ENCODE results near the gene TBC1D22A. TPM values are rescaled to one million over a fixed set of nuclear protein-coding genes. Genes with fewer than 3 reads are reported as not detected.

Gene TBC1D22A
- total RNA-seq, 1 donor from 2014 or later: 23.2 TPM

GRCh38 chr22:46896166-46896565 lies 133.7 kb downstream of the TBC1D22A start:
- Mint-ChIP-seq H3K9me3 (ENCODE audit: low read depth) (no peaks in the 10 kb centered on the region), H3K4me3 (ENCODE audit: low read depth) (no peak overlapping the region), H3K27me3 (no peaks in the 10 kb centered on the region), H3K36me3 (ENCODE audit: insufficient read depth) (peaks cover 15% of the 10 kb centered on the region), H3K4me1 (ENCODE audit: low read depth) (peaks cover 2% of the 10 kb centered on the region), H3K27ac (no peak overlapping the region)
- no peak for TF ChIP-seq CTCF (IDR thresholded peaks at IDR 0.05; ENCODE audit: unreplicated experiment)
- DNase-seq (ENCODE audit: low spot score, unreplicated experiment): no peak

GRCh38 chr22:46896568-46897245 lies 134.3 kb downstream of the TBC1D22A start:
- no peaks in the 10 kb centered on the region for H3K9me3 Mint-ChIP-seq (ENCODE audit: low read depth)
- H3K4me3 Mint-ChIP-seq (ENCODE audit: low read depth): no peak overlapping the region
- peaks cover 15% of the 10 kb centered on the region for H3K36me3 Mint-ChIP-seq (ENCODE audit: insufficient read depth)
- no peak for TF ChIP-seq CTCF (IDR thresholded peaks at IDR 0.05; ENCODE audit: unreplicated experiment)
- H3K4me1 Mint-ChIP-seq (ENCODE audit: low read depth): peaks cover 2% of the 10 kb centered on the region
- H3K27ac Mint-ChIP-seq: no peak overlapping the region
- DNase-seq (ENCODE audit: low spot score, unreplicated experiment): no peak
- H3K27me3 Mint-ChIP-seq: no peaks in the 10 kb centered on the region

GRCh38 chr22:46897246-46897623 lies 134.8 kb downstream of the TBC1D22A start:
- DNase-seq (ENCODE audit: low spot score, unreplicated experiment): no peak
- H3K9me3 Mint-ChIP-seq (ENCODE audit: low read depth): no peaks in the 10 kb centered on the region
- TF ChIP-seq CTCF (IDR thresholded peaks at IDR 0.05; ENCODE audit: unreplicated experiment): no peak
- peaks cover 2% of the 10 kb centered on the region for H3K4me1 Mint-ChIP-seq (ENCODE audit: low read depth)
- peaks cover 15% of the 10 kb centered on the region for H3K36me3 Mint-ChIP-seq (ENCODE audit: insufficient read depth)
- H3K27me3 Mint-ChIP-seq: no peaks in the 10 kb centered on the region
- H3K27ac Mint-ChIP-seq: no peak overlapping the region
- no peak overlapping the region for H3K4me3 Mint-ChIP-seq (ENCODE audit: low read depth)

- Mint-ChIP-seq H3K9me3 (ENCODE audit: low read depth) (no peaks in the 10 kb centered on the region), H3K27ac (no peak overlapping the region), H3K4me3 (ENCODE audit: low read depth) (no peak overlapping the region), H3K4me1 (ENCODE audit: low read depth) (peaks cover 2% of the 10 kb centered on the region), H3K27me3 (no peaks in the 10 kb centered on the region), H3K36me3 (ENCODE audit: insufficient read depth) (peaks cover 13% of the 10 kb centered on the region)
- no peak for TF ChIP-seq CTCF (IDR thresholded peaks at IDR 0.05; ENCODE audit: unreplicated experiment)
- DNase-seq (ENCODE audit: low spot score, unreplicated experiment): no peak
Observed at GRCh38 chr22:46900549-46900948, 138.1 kb downstream of the TBC1D22A start.

- Mint-ChIP-seq H3K36me3 (ENCODE audit: insufficient read depth) (peaks cover 3% of the 10 kb centered on the region), H3K27me3 (no peaks in the 10 kb centered on the region), H3K27ac (no peak overlapping the region), H3K9me3 (ENCODE audit: low read depth) (no peaks in the 10 kb centered on the region), H3K4me3 (ENCODE audit: low read depth) (no peak overlapping the region), H3K4me1 (ENCODE audit: low read depth) (peaks cover 2% of the 10 kb centered on the region)
- TF ChIP-seq CTCF (IDR thresholded peaks at IDR 0.05; ENCODE audit: unreplicated experiment): no peak
- DNase-seq (ENCODE audit: low spot score, unreplicated experiment): no peak
Observed at GRCh38 chr22:46902436-46902835, 140.0 kb downstream of the TBC1D22A start.

Data from progenitor cell of endocrine pancreas (in vitro differentiated cells).